NCI-H2227 (cell line): ENCODE results near the gene ADAMTS17.
"Not testable (repeated sequence)": the region's sequence is repeated elsewhere in the genome, so short reads cannot be mapped to it uniquely, and the experiment has no call there.

Experiments used
- DNase-seq: peaks from one replicate; lab custom pipeline; 2025; ENCODE audit not compliant: unreplicated experiment; lab: John Stamatoyannopoulos, UW

ADAMTS17 gene

DNA sequence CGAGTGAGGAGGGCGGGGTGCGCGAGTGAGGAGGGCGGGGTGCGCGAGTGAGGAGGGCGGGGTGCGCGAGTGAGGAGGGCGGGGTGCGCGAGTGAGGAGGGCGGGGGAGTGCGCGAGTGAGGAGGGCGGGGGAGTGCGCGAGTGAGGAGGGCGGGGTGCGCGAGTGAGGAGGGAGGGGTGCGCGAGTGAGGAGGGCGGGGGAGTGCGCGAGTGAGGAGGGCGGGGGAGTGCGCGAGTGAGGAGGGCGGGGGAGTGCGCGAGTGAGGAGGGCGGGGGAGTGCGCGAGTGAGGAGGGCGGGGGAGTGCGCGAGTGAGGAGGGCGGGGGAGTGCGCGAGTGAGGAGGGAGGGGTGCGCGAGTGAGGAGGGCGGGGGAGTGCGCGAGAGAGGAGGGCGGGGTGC, 415.2 kb downstream of the ADAMTS17 start:
- not testable (repeated sequence) for DNase-seq

DNA sequence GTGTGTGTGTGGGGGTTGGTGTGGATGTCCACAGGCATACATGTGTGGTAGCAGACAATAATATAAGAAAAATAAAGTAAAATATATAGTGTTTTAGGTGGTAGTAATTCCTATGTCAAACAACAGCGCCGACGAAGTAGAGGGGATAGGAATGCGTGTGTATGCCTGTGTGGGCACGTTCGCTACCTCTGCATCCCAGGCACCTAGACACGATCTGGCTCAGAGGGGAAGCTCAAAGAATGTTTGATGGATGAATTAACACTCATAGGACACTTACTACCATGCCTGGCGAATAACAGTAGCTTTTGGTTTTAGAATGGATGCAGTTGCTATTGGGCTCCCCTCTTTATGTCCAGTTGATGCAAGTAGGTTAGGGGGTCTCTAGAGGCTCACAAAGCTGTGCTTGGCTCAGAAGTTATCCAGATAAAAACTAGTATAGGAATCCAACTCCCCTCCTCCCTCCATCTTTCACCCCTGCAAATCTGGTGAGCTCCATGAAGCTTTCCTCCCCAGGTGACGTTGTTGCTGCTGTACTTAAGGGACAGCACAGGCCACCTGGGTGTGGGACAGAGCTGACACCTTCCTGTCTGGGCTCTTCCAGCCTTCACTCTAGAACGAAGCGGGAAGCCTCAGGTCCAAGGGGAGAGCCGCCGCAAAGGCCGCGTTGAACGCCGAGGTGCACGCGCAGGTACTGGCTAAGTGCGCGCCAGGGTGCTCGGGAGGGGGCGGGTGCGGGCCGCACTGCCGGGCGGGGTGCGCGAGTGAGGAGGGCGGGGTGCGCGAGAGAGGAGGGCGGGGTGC, 415.9 kb downstream of the ADAMTS17 start:
- peak; percentile 7 for DNase-seq

DNA sequence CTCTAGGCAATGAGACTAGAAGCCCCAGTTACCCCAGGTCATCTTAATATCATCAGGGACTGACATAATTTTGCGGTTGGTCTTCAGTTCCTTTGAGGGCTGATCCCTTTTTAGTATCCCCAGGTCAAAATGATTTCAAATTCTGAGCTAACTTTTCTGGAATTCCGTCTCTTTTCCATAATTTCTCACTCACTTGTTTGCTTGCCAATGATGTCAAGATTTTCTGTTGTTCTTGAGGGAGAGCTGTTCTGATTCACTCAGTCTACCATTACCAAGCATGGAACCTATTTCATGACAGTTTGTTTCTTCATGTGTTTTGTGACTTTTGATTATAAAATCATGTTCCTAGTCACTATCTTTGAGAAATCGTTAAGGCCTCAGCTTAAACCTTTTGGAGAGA, 418.1 kb downstream of the ADAMTS17 start:
- no peak for DNase-seq
